Keratinocyte (primary cell): Measurements from ENCODE around the gene CNR2. TPM values are rescaled to one million over a fixed set of nuclear protein-coding genes. Genes with fewer than 3 reads are reported as not detected.

Experiments
- DNase-seq: peaks from one replicate; pipeline ENCODE4 v3.0.0-alpha.2; 2011; ENCODE audit warnings: low read depth, missing footprints, low spot score
- FAIRE-seq: peaks from 2 replicates; lab custom pipeline; 2011; peaks lifted over from hg19 to GRCh38; lab: Jason Lieb, UNC
- H2AFZ ChIP-seq: 2 replicates; pipeline ENCODE4 v1.6.0; 2012; ENCODE audit warnings: low read length, control low read depth, inconsistent platforms; ENCODE audit not compliant: control insufficient read depth
- H3K27ac ChIP-seq: 2 replicates; pipeline ENCODE4 v1.5.1; 2011; ENCODE audit warnings: low read length; ENCODE audit not compliant: control insufficient read depth, insufficient read depth
- H3K27me3 ChIP-seq: 3 replicates; pipeline ENCODE4 v1.6.0; 2011; ENCODE audit warnings: low read length; ENCODE audit not compliant: control insufficient read depth, insufficient read depth; ENCODE audit errors: extremely low read depth
- H3K36me3 ChIP-seq, 2 experiments: 2 replicates in 1 of 2; 3 replicates in 1 of 2; pipeline ENCODE4 v1.5.1; 2011; ENCODE audit warnings: low read length in 2 of 2, mild to moderate bottlenecking in 1 of 2; ENCODE audit not compliant: control insufficient read depth in 2 of 2, insufficient read depth in 2 of 2; ENCODE audit errors: extremely low read depth in 1 of 2
- H3K4me1 ChIP-seq: 3 replicates; pipeline ENCODE4 v1.5.1; 2011; ENCODE audit warnings: low read length; ENCODE audit not compliant: control insufficient read depth, insufficient read depth; ENCODE audit errors: extremely low read depth
- H3K4me2 ChIP-seq: 3 replicates; pipeline ENCODE4 v1.6.0; 2011; ENCODE audit warnings: low read depth, low read length; ENCODE audit not compliant: control insufficient read depth, insufficient read depth; ENCODE audit errors: extremely low read depth
- H3K4me3 ChIP-seq, 3 experiments: fragments of 200-600 bp in 1 of 3; sonication (generic) in 1 of 3; 2 replicates in 2 of 3; 3 replicates in 1 of 3; pipeline ENCODE4 v1.5.1; 2011 to 2016; ENCODE audit warnings: low read length in 3 of 3, mild to moderate bottlenecking in 3 of 3, control low read depth in 2 of 3, inconsistent platforms in 1 of 3, low read depth in 1 of 3, mixed read lengths in 1 of 3, mixed run types in 1 of 3, moderate library complexity in 1 of 3; ENCODE audit not compliant: control insufficient read depth in 2 of 3, insufficient read depth in 2 of 3; ENCODE audit errors: extremely low read depth in 1 of 3
- H3K79me2 ChIP-seq: 2 replicates; pipeline ENCODE4 v1.6.0; 2012; ENCODE audit warnings: low read length; ENCODE audit not compliant: control insufficient read depth, insufficient read depth
- H3K9ac ChIP-seq: 3 replicates; pipeline ENCODE4 v1.6.0; 2011; ENCODE audit warnings: low read length; ENCODE audit not compliant: control insufficient read depth, insufficient read depth; ENCODE audit errors: extremely low read depth
- H3K9me1 ChIP-seq: 3 replicates; pipeline ENCODE4 v1.6.0; 2011; ENCODE audit warnings: low read length; ENCODE audit not compliant: control insufficient read depth, insufficient read depth; ENCODE audit errors: extremely low read depth
- H3K9me3 ChIP-seq: 2 replicates; pipeline ENCODE4 v1.5.1; 2012; ENCODE audit warnings: low read depth, low read length; ENCODE audit not compliant: control insufficient read depth
- H4K20me1 ChIP-seq: 3 replicates; pipeline ENCODE4 v1.6.0; 2011; ENCODE audit warnings: low read length; ENCODE audit not compliant: control insufficient read depth, insufficient read depth; ENCODE audit errors: extremely low read depth
- CTCF ChIP-seq, 3 experiments: IDR thresholded peaks in 1 of 3; conservative IDR thresholded peaks in 1 of 3; optimal IDR thresholded peaks in 1 of 3; 2 replicates in 2 of 3; 3 replicates in 1 of 3; pipeline versions ENCODE3 to v1.5.1; 2011; ENCODE audit warnings: low read length in 3 of 3, mild to moderate bottlenecking in 3 of 3, moderate library complexity in 2 of 3, control low read depth in 1 of 3, inconsistent platforms in 1 of 3; ENCODE audit not compliant: insufficient read depth in 2 of 3; ENCODE audit errors: extremely low read depth in 1 of 3
- EZH2 ChIP-seq: IDR thresholded peaks from one replicate; pipeline ENCODE4 v1.6.1; 2012; ENCODE audit warnings: inconsistent platforms, mild to moderate bottlenecking, low read length, moderate library complexity
- dilution Hi-C: fragments of 300-500 bp; cut with MboI; formaldehyde crosslinking; loops from one replicate; pipeline ENCODE4 v1.7.0; 2020; ENCODE audit warnings: low sequenced_read_pairs; ENCODE audit not compliant: extremely low pct_ligation_motif_present
- polyA plus RNA-seq, 5 experiments: library from polyadenylated mRNA; depleted of rRNA in 3 of 5; stranded (reverse) in 3 of 5; stranded (forward) in 1 of 5; unstranded in 1 of 5; fragments of >200 nt; gene quantifications; 1 replicate in 1 of 5; 2 replicates in 3 of 5; 3 replicates in 1 of 5; pipeline versions ENCODE4 v1.2.1 to v1.2.3, GENCODE V29; 2011 to 2012; ENCODE audit warnings: missing spikeins in 2 of 5, low read depth in 1 of 5, low replicate concordance in 1 of 5

Gene CNR2
- polyA plus RNA-seq, 1 donor (not counting 4 experiments of a cell fraction or from before 2014, with no cell fraction given), result not detected

GRCh38 chr1:23914921-23915320 is 1.8 kb upstream of the CNR2 start:
- Histone ChIP-seq H3K27ac (no peak overlapping the region), H3K27me3 (peaks cover 5% of the 10 kb centered on the region), H3K79me2 (no peaks in the 10 kb centered on the region), H3K36me3 (no peaks in the 10 kb centered on the region), H2AFZ (no peak overlapping the region), H3K4me1 (no peaks in the 10 kb centered on the region), H3K4me3 (no peak overlapping the region), H3K9me3 (no peaks in the 10 kb centered on the region), H4K20me1 (no peaks in the 10 kb centered on the region), H3K9ac (no peak overlapping the region), H3K9me1 (no peaks in the 10 kb centered on the region), H3K4me2 (no peak overlapping the region)
- dilution Hi-C loops, result no loop called here
- DNase-seq (no peak), FAIRE-seq (no peak)
- TF ChIP-seq EZH2, result no peak
- no peak for TF ChIP-seq CTCF (optimal IDR thresholded peaks at IDR 0.05 in 1 of 3, IDR thresholded peaks at IDR 0.05 in 1 of 3, conservative IDR thresholded peaks at IDR 0.05 in 1 of 3; ENCODE audit: extremely low read depth in 1 of 3, insufficient read depth in 2 of 3, low read length in 3 of 3)

GRCh38 chr1:23911921-23912320 is 1.2 kb downstream of the CNR2 start:
- no peaks in the 10 kb centered on the region for H3K9me3 ChIP-seq
- H3K4me1 ChIP-seq, result peaks cover 8% of the 10 kb centered on the region
- no peaks in the 10 kb centered on the region for H3K79me2 ChIP-seq
- TF ChIP-seq CTCF (optimal IDR thresholded peaks at IDR 0.05 in 1 of 3, IDR thresholded peaks at IDR 0.05 in 1 of 3, conservative IDR thresholded peaks at IDR 0.05 in 1 of 3; ENCODE audit: extremely low read depth in 1 of 3, insufficient read depth in 2 of 3, low read length in 3 of 3), result no peak
- no peak for TF ChIP-seq EZH2
- H3K9ac ChIP-seq, result no peak overlapping the region
- H3K27me3 ChIP-seq, result peaks cover 10% of the 10 kb centered on the region
- H2AFZ ChIP-seq, result no peak overlapping the region
- H3K27ac ChIP-seq, result no peak overlapping the region
- DNase-seq (no peak), FAIRE-seq (no peak)
- H4K20me1 ChIP-seq, result no peaks in the 10 kb centered on the region
- dilution Hi-C loops, result no loop called here
- H3K4me3 ChIP-seq, result no peak overlapping the region
- H3K4me2 ChIP-seq, result no peak overlapping the region
- no peaks in the 10 kb centered on the region for H3K9me1 ChIP-seq
- no peaks in the 10 kb centered on the region for H3K36me3 ChIP-seq
